WERI-Rb-1 (cell line): ENCODE measurements around the gene CDC14B.
"Not testable (repeated sequence)": the region's sequence is repeated elsewhere in the genome, so short reads cannot be mapped to it uniquely, and the experiment has no call there.

ENCODE experiments used
- DNase-seq: peaks from one replicate; pipeline ENCODE4 v3.0.0-alpha.2; 2020
- H3K27ac ChIP-seq: fragments of 250-450 bp; sonication (Bioruptor Pico); 2 replicates; pipeline ENCODE4 v1.5.1; 2020; ENCODE audit warnings: mild to moderate bottlenecking, moderate library complexity
- H3K27me3 ChIP-seq: fragments of 250-450 bp; sonication (Bioruptor Pico); 2 replicates; pipeline ENCODE4 v1.5.1; 2021; ENCODE audit warnings: mild to moderate bottlenecking, low read depth, moderate library complexity; ENCODE audit not compliant: insufficient read depth, severe bottlenecking
- H3K36me3 ChIP-seq: fragments of 250-450 bp; sonication (Bioruptor Pico); 2 replicates; pipeline ENCODE4 v1.5.1; 2020; ENCODE audit warnings: mild to moderate bottlenecking, moderate library complexity
- H3K4me3 ChIP-seq: 2 replicates; pipeline ENCODE4 v1.5.1; 2011; ENCODE audit warnings: low read depth, mild to moderate bottlenecking, control low read depth, low read length
- H3K9me3 ChIP-seq: fragments of 250-450 bp; sonication (Bioruptor Pico); 2 replicates; pipeline ENCODE4 v1.5.1; 2021; ENCODE audit warnings: mild to moderate bottlenecking, moderate library complexity; ENCODE audit not compliant: severe bottlenecking
- TF ChIP-seq, protein P1 (sequence below): IDR thresholded peaks from 2 replicates; pipeline ENCODE4 v1.5.1; 2011; ENCODE audit warnings: low read depth, mild to moderate bottlenecking, control low read depth, inconsistent platforms, low read length

The CDC14B gene

DNA sequence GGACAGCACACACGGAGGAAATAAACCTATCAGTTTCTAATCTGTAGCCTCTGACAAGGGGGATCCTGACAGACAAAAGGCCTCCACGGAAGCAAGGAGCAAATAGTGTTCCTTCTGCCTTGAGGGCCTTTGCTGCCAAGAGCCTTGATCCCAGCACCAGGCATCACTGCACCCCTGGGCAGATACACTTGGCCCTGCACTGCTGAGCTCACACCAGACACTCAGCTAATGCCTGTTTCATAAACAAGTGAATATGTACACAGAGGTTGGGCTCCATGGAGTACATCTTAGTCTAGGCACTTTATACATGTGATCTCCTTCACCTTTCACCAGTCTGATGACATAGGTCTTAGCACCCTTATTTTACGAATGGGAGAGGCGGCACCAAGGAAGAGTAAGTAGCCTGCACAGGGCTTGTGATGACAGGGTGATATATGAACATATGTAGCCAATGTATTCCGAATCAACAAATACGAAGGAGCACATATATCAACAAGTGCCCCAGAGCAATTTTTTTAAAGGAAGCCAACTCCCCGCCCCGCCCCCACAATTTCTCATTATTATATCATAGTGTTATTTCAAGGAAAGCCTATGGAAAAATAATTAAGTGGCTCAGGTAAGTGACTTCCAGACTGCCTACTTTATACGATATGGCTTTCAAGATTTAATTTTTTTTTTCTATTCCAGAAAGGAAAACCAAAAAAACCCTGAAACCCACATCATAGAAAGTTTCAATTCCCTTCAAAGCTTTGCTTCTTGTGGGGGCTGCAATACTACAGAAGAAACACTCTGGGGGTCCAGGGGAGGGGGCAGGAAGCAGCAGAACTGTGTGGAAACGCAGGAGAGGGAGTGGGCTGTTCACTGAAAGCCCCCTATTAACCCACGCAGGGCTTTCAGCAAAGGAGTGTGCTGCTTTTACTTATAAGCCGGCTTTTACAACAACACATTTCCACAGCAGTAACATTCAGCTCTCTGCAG lies 32.0 kb downstream of the CDC14B start:
- no peaks in the 10 kb centered on the region for H3K36me3 ChIP-seq
- no peak overlapping the region for H3K4me3 ChIP-seq
- TF ChIP-seq, protein P1, sequence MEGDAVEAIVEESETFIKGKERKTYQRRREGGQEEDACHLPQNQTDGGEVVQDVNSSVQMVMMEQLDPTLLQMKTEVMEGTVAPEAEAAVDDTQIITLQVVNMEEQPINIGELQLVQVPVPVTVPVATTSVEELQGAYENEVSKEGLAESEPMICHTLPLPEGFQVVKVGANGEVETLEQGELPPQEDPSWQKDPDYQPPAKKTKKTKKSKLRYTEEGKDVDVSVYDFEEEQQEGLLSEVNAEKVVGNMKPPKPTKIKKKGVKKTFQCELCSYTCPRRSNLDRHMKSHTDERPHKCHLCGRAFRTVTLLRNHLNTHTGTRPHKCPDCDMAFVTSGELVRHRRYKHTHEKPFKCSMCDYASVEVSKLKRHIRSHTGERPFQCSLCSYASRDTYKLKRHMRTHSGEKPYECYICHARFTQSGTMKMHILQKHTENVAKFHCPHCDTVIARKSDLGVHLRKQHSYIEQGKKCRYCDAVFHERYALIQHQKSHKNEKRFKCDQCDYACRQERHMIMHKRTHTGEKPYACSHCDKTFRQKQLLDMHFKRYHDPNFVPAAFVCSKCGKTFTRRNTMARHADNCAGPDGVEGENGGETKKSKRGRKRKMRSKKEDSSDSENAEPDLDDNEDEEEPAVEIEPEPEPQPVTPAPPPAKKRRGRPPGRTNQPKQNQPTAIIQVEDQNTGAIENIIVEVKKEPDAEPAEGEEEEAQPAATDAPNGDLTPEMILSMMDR = no peak
- no peaks in the 10 kb centered on the region for H3K27me3 ChIP-seq
- no peaks in the 10 kb centered on the region for H3K9me3 ChIP-seq
- no peak for DNase-seq
- no peak overlapping the region for H3K27ac ChIP-seq

DNA sequence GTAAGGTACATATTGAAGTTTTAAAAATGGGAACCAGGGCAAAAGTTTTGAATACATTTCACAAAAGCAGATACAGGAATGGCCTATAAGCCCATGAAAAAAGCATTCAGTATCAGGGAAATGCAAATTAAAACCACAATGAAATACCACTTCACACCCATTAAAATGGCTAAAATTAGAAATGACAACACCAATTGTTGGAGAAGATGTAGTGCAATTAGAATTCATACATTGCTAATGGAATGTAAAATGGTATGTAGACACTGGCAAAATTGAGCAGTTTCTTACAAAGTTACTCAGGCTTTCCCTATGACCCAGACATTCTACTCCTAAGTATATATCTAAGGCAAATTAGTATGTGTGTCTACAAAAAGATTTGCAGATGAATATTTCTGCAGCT lies 34.2 kb downstream of the CDC14B start:
- DNase-seq = no peak
- no peak overlapping the region for H3K27ac ChIP-seq
- H3K36me3 ChIP-seq = no peaks in the 10 kb centered on the region
- H3K4me3 ChIP-seq = no peak overlapping the region
- no peaks in the 10 kb centered on the region for H3K27me3 ChIP-seq
- H3K9me3 ChIP-seq = no peaks in the 10 kb centered on the region
- TF ChIP-seq, protein P1 = no peak

DNA sequence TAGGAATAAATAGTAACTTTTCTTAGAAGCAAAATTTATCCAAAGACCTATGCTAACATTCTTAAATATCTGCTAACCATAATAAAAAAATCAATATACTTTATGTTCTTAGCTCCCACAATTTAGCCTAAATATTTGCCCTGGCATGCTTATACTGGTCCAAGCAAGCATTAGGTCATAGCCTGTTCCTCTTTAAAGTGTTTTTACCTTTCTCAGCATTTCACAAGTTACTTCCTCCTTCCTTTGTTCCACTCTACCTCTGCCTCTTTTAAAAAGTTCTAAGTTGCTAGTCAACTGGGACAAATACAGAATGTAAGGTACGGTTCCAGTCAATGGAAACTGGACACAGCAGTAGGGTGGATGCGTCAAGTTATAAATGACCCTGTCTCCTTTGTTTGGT lies 37.4 kb downstream of the CDC14B start:
- not testable (repeated sequence) for H3K36me3 ChIP-seq, H3K27ac ChIP-seq, H3K9me3 ChIP-seq, H3K4me3 ChIP-seq, DNase-seq, H3K27me3 ChIP-seq

DNA sequence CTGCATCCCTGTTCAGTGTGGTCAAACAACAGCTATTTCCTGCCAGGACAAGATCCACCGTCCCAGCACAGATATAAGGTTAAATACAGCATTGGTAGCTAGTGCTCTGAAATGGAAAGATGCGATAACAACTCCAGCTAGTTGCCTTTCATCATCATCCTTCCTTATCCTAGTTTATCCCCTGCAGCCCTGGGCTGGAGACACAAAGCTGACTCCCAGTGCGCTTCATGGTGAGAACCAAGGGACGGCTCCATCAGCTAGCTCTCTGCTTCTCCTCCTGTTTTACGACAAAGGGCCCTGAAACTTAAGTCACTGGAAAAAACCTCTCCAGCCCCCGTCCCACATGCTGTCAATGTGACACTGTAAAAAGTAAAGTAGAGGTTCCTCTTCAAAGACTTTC lies 37.9 kb downstream of the CDC14B start:
- DNase-seq = no peak
- no peak overlapping the region for H3K4me3 ChIP-seq
- TF ChIP-seq, protein P1 = no peak
- H3K27me3 ChIP-seq = no peaks in the 10 kb centered on the region
- H3K27ac ChIP-seq = no peak overlapping the region
- H3K36me3 ChIP-seq = no peaks in the 10 kb centered on the region
- H3K9me3 ChIP-seq = no peaks in the 10 kb centered on the region

DNA sequence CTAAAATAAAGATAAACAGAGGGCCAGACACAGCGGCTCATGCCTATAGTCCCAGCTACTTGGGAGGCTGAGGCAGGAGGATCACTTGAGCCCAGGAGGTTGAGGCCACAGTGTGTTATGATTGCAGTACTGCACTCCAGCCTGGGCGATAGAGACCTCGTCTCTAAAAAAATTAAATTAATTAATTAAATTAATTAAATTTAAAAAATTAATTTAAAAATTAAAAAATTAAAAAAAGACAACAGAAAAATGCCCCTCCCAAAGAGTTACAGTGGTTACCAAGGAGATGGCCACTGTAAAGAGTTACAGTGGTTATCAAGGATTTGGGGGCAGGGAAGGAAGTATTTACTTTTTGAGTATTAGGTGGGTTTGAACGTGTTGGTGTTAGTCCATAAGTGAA lies 38.3 kb downstream of the CDC14B start:
- no peaks in the 10 kb centered on the region for H3K27me3 ChIP-seq
- no peak overlapping the region for H3K4me3 ChIP-seq
- H3K36me3 ChIP-seq = no peaks in the 10 kb centered on the region
- DNase-seq = no peak
- TF ChIP-seq, protein P1 = no peak
- no peak overlapping the region for H3K27ac ChIP-seq
- H3K9me3 ChIP-seq = no peaks in the 10 kb centered on the region

DNA sequence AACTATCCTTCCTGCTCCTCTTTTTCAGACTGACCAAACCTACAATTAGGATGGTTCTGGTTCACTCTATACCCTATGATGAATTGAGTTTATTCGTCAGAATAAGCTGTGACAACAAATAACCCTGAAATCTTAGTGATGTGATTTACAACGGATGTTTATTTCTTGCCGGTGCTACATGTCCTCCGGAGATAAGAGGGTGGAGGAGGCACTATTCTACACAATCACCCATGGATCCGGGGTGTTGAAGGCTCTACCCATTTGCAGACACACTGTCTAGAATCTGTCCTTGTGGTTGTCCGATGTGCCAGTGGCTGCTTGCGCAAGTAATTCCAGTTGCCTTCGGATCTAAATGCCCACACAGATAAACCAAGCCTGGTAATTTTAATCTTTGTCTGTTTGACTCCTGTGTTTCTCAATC lies 44.7 kb downstream of the CDC14B start:
- TF ChIP-seq, protein P1 = no peak
- no peak for DNase-seq
- Histone ChIP-seq H3K4me3 (no peak overlapping the region), H3K27ac (no peak overlapping the region), H3K36me3 (no peaks in the 10 kb centered on the region), H3K27me3 (no peaks in the 10 kb centered on the region), H3K9me3 (no peaks in the 10 kb centered on the region)
